ENCODE measurements around the gene AMMECR1L. TPM values are rescaled to one million over a fixed set of nuclear protein-coding genes. Genes with fewer than 3 reads are reported as not detected.
A peak's percentile ranks its signal among the peaks of the same experiment; 100 is the strongest.

The AMMECR1L gene
- total and polyA plus RNA-seq, 2 of the 13 experiments (the other 11 are each of a cell fraction or from before 2014, with no cell fraction given): 9.1 to 14.2 TPM

- peak; percentile 40; the same call in 1 of the 3 replicates for TF ChIP-seq MXI1 (IDR thresholded peaks at IDR 0.05; ENCODE audit: borderline replicate concordance, low read depth, low read length)
- TF ChIP-seq DR1 (CRISPR knock-in tag; IDR thresholded peaks at IDR 0.05): 0 out of 2 replicates have a peak, but pooled peaks have one; percentile 43
- 0 out of 2 replicates have a peak, but pooled peaks have one; percentile 50 for TF ChIP-seq ZNF513 (CRISPR knock-in tag; conservative IDR thresholded peaks at IDR 0.05)
- TF ChIP-seq E2F2 (CRISPR knock-in tag; IDR thresholded peaks at IDR 0.05; ENCODE audit: borderline replicate concordance): peak; percentile 68; the same call in 1 of the 2 replicates
- peak; percentile 66; the same call in 1 of the 2 replicates for TF ChIP-seq ZBTB38 (CRISPR knock-in tag; IDR thresholded peaks at IDR 0.05)
- TF ChIP-seq PHF20 (CRISPR knock-in tag; IDR thresholded peaks at IDR 0.05): peak; percentile 62; the same call in 1 of the 2 replicates
- TF ChIP-seq IRF2 (CRISPR knock-in tag; IDR thresholded peaks at IDR 0.05): peak; percentile 53; the same call in 1 of the 2 replicates
- TF ChIP-seq NCOA2 (CRISPR knock-in tag; IDR thresholded peaks at IDR 0.05): peak; percentile 46; the same call in 1 of the 2 replicates
- TF ChIP-seq ZNF619 (CRISPR knock-in tag; IDR thresholded peaks at IDR 0.05): peak; percentile 50; the same call in 1 of the 2 replicates
- TF ChIP-seq THAP7 (CRISPR knock-in tag; IDR thresholded peaks at IDR 0.05): 0 out of 2 replicates have a peak, but pooled peaks have one; percentile 18
- TF ChIP-seq ARID4A (CRISPR knock-in tag; IDR thresholded peaks at IDR 0.05; ENCODE audit: borderline replicate concordance): peak; percentile 80
- peak; percentile 60 for TF ChIP-seq ZNF121 (CRISPR knock-in tag; IDR thresholded peaks at IDR 0.05)
- TF ChIP-seq ZNF768 (CRISPR knock-in tag; IDR thresholded peaks at IDR 0.05): peak; percentile 54; the same call in 1 of the 2 replicates
- peak; percentile 58 for TF ChIP-seq SP4 (CRISPR knock-in tag; IDR thresholded peaks at IDR 0.05)
- peak; percentile 18; the same call in 1 of the 2 replicates for TF ChIP-seq ZNF350 (CRISPR knock-in tag; IDR thresholded peaks at IDR 0.05; ENCODE audit: borderline replicate concordance, low read depth)
- TF ChIP-seq CBX5 (CRISPR knock-in tag; IDR thresholded peaks at IDR 0.05; ENCODE audit: borderline replicate concordance): peak; percentile 26; the same call in 1 of the 2 replicates
- TF ChIP-seq ZBTB26 (CRISPR knock-in tag; IDR thresholded peaks at IDR 0.05; ENCODE audit: borderline replicate concordance): peak; percentile 77; the same call in 1 of the 2 replicates
Measured at GRCh38 chr2:127885780-127886592, at the start of gene AMMECR1L (continued).

Data from HepG2 (cell line).